ENCODE results near the gene RASGRP1.

Gene RASGRP1

GRCh38 chr15:38453971-38454695 lies 110.5 kb downstream of the RASGRP1 start, which contains the start of gene FAM98B:
Gene FAM98B, plus strand, starts transcription at chr15:38454127. Its CDS starts 35 bp downstream, at chr15:38454162.
- peak; percentile 82 to 87 (median 86) for DNase-seq

GRCh38 chr15:38441130-38441519 lies 123.5 kb downstream of the RASGRP1 start:
- DNase-seq: no peak

GRCh38 chr15:38440353-38441129 lies 124.1 kb downstream of the RASGRP1 start:
- peak in 1 of 4 experiments; percentile 12 for DNase-seq
